ENCODE data around the gene POLD2.

DNA sequence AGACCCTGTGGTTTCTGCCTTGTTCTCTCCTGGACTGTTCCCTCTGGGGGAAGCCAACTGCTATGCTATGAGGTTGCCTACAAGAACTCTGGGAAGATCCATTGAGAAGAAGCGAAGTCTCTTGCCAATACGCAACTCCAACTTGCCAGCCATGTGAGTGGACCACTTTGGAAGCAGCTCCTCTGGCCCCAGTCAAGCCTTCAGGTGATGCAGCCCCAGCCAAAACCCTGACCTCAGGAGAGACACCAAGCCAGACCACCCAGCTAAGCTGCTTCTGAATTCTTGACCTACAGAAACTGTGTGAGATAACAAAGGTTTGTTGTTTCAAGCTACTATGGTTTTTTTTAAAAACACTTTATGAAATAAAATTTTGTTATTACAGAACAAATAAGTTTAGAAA is 38.0 kb upstream of the POLD2 start:
- TF ChIP-seq, protein P1, sequence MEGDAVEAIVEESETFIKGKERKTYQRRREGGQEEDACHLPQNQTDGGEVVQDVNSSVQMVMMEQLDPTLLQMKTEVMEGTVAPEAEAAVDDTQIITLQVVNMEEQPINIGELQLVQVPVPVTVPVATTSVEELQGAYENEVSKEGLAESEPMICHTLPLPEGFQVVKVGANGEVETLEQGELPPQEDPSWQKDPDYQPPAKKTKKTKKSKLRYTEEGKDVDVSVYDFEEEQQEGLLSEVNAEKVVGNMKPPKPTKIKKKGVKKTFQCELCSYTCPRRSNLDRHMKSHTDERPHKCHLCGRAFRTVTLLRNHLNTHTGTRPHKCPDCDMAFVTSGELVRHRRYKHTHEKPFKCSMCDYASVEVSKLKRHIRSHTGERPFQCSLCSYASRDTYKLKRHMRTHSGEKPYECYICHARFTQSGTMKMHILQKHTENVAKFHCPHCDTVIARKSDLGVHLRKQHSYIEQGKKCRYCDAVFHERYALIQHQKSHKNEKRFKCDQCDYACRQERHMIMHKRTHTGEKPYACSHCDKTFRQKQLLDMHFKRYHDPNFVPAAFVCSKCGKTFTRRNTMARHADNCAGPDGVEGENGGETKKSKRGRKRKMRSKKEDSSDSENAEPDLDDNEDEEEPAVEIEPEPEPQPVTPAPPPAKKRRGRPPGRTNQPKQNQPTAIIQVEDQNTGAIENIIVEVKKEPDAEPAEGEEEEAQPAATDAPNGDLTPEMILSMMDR (conservative IDR thresholded peaks at IDR 0.05): no peak
- no peak for TF ChIP-seq ZFX (IDR thresholded peaks at IDR 0.05)

All from C4-2B (cell line).